Activated CD8-positive, alpha-beta memory T cell treated with anti-CD3 and anti-CD28 coated beads for 48 hours (primary cell): ENCODE results near the gene SUSD4.
"Not testable (repeated sequence)": the region's sequence is repeated elsewhere in the genome, so short reads cannot be mapped to it uniquely, and the experiment has no call there.

Experiments
- DNase-seq, 3 experiments: peaks; one replicate each; pipeline ENCODE4 v3.0.0-alpha.2; 2020; ENCODE audit warnings: low read depth in 2 of 3, low spot score in 2 of 3

The SUSD4 gene

GRCh38 chr1:223298701-223299100, 65.3 kb downstream of the SUSD4 start:
- DNase-seq, result no peak

- DNase-seq, result no peak
These were observed 66.2 kb downstream of the SUSD4 start for GRCh38 chr1:223297800-223298199.

- no peak for DNase-seq
These were observed 72.2 kb downstream of the SUSD4 start for GRCh38 chr1:223291796-223292195.

GRCh38 chr1:223290397-223290796, 73.6 kb downstream of the SUSD4 start:
- DNase-seq, result no peak

GRCh38 chr1:223289621-223290020, 74.4 kb downstream of the SUSD4 start:
- no peak for DNase-seq

GRCh38 chr1:223288826-223289225, 75.2 kb downstream of the SUSD4 start:
- DNase-seq, result no peak

GRCh38 chr1:223285452-223285851, 78.5 kb downstream of the SUSD4 start:
- DNase-seq, result no peak

- DNase-seq, result not testable (repeated sequence)
These were observed 80.3 kb downstream of the SUSD4 start for GRCh38 chr1:223283697-223284096.

GRCh38 chr1:223278311-223278710, 85.7 kb downstream of the SUSD4 start:
- DNase-seq, result not testable (repeated sequence)

GRCh38 chr1:223276029-223276428, 87.9 kb downstream of the SUSD4 start:
- no peak for DNase-seq

GRCh38 chr1:223273511-223273910, 90.5 kb downstream of the SUSD4 start:
- DNase-seq, result no peak

GRCh38 chr1:223271085-223271781, 92.7 kb downstream of the SUSD4 start:
- DNase-seq, result no peak

- DNase-seq, result no peak
These were observed 93.8 kb downstream of the SUSD4 start for GRCh38 chr1:223270155-223270554.

- no peak for DNase-seq
These were observed 95.0 kb downstream of the SUSD4 start for GRCh38 chr1:223269006-223269405.

- no peak for DNase-seq
These were observed 97.3 kb downstream of the SUSD4 start for GRCh38 chr1:223266632-223267172.

GRCh38 chr1:223264983-223265908, 98.7 kb downstream of the SUSD4 start:
- DNase-seq, result no peak

- DNase-seq, result no peak
These were observed 99.4 kb downstream of the SUSD4 start for GRCh38 chr1:223264529-223264928.

GRCh38 chr1:223261914-223262313, 102.1 kb downstream of the SUSD4 start:
- no peak for DNase-seq

GRCh38 chr1:223260712-223261111, 103.3 kb downstream of the SUSD4 start:
- DNase-seq, result no peak

GRCh38 chr1:223259462-223259861, 104.5 kb downstream of the SUSD4 start:
- no peak for DNase-seq

- DNase-seq, result no peak
These were observed 105.2 kb downstream of the SUSD4 start for GRCh38 chr1:223258751-223259198.
